IMR-90 (cell line): ENCODE results near the gene PLCD4. TPM values are rescaled to one million over a fixed set of nuclear protein-coding genes. Genes with fewer than 3 reads are reported as not detected.

Source experiments
- ATAC-seq: fragments of 200-7000 bp; cut with Tn5 transposase; 2 replicates; pipeline ENCODE4 v1.9.1; 2020; ENCODE audit warnings: low read depth, mild to moderate bottlenecking, moderate library complexity
- BruUV-seq: library from RNA; stranded (reverse); fragments of 400-500 nt; replicated peaks from 2 replicates; lab custom pipeline; 2021; lab: Mats Ljungman, UMichigan
- CTCF ChIA-PET: fragments of 300-600 bp; formaldehyde crosslinking; extraction: SDS; loops from one replicate; lab custom pipeline; 2021; ENCODE audit warnings: antibody characterized with exemption; lab: Yijun Ruan, JAX
- POLR2A ChIA-PET: fragments of 300-600 bp; sonication (Branson Sonifier 250); formaldehyde crosslinking; loops from one replicate; lab custom pipeline; 2022; ENCODE audit warnings: antibody characterized with exemption; ENCODE audit not compliant: unreplicated experiment; lab: Charles Lee
- DNase-seq: peaks from one replicate; pipeline ENCODE4 v3.0.0; 2013
- H2AFZ ChIP-seq: replicated peaks from 2 replicates; pipeline ENCODE3; 2013; ENCODE audit warnings: low read length, mild to moderate bottlenecking; ENCODE audit not compliant: poor library complexity
- H2AK5ac ChIP-seq: 2 replicates; pipeline ENCODE4 v1.6.1; 2013; ENCODE audit warnings: low read depth, low read length, inconsistent platforms
- H2AK9ac ChIP-seq: replicated peaks from 2 replicates; pipeline ENCODE3; 2013; ENCODE audit warnings: mild to moderate bottlenecking, low read depth, low read length, moderate library complexity; ENCODE audit not compliant: poor library complexity
- H2BK120ac ChIP-seq: 2 replicates; pipeline ENCODE4 v1.6.1; 2013; ENCODE audit warnings: low read depth, low read length, inconsistent platforms
- H2BK15ac ChIP-seq: 3 replicates; pipeline ENCODE4 v1.6.1; 2013; ENCODE audit warnings: low read depth, low read length, inconsistent platforms
- H2BK20ac ChIP-seq: 2 replicates; pipeline ENCODE4 v1.6.1; 2013; ENCODE audit warnings: low read depth, mild to moderate bottlenecking, inconsistent platforms, low read length, moderate library complexity
- H2BK5ac ChIP-seq: 2 replicates; pipeline ENCODE4 v1.6.1; 2013; ENCODE audit warnings: mild to moderate bottlenecking, low read depth, low read length, inconsistent platforms; ENCODE audit not compliant: poor library complexity, severe bottlenecking
- H3K14ac ChIP-seq: replicated peaks from 2 replicates; pipeline ENCODE4 v1.6.1; 2013; ENCODE audit warnings: low read depth, low read length, inconsistent platforms
- H3K18ac ChIP-seq: 2 replicates; pipeline ENCODE4 v1.6.1; 2013; ENCODE audit warnings: low read depth, low read length, control low read depth
- H3K23ac ChIP-seq: 2 replicates; pipeline ENCODE4 v1.6.1; 2013; ENCODE audit warnings: low read depth, low read length, inconsistent platforms
- H3K27ac ChIP-seq: 2 replicates; pipeline ENCODE4 v1.5.1; 2013; ENCODE audit warnings: mild to moderate bottlenecking, control low read depth, low read length; ENCODE audit not compliant: insufficient read depth
- H3K27me3 ChIP-seq: 2 replicates; pipeline ENCODE4 v1.6.1; 2013; ENCODE audit warnings: low read length; ENCODE audit not compliant: control insufficient read depth, insufficient read depth
- H3K36me3 ChIP-seq: 2 replicates; pipeline ENCODE4 v1.6.1; 2013; ENCODE audit warnings: low read length, mixed read lengths; ENCODE audit not compliant: control insufficient read depth, insufficient read depth
- H3K4ac ChIP-seq: 2 replicates; pipeline ENCODE4 v1.6.1; 2013; ENCODE audit warnings: low read depth, low read length, inconsistent platforms
- H3K4me1 ChIP-seq: 2 replicates; pipeline ENCODE4 v1.6.1; 2013; ENCODE audit warnings: low read length, mixed read lengths; ENCODE audit not compliant: control insufficient read depth, insufficient read depth
- H3K4me2 ChIP-seq: 2 replicates; pipeline ENCODE4 v1.6.1; 2013; ENCODE audit warnings: low read depth, mild to moderate bottlenecking, control low read depth, low read length, moderate library complexity
- H3K4me3 ChIP-seq: 2 replicates; pipeline ENCODE4 v1.5.1; 2013; ENCODE audit warnings: low read depth, mild to moderate bottlenecking, control low read depth, low read length, moderate library complexity; ENCODE audit not compliant: insufficient read depth
- H3K56ac ChIP-seq: 2 replicates; pipeline ENCODE4 v1.6.1; 2013; ENCODE audit warnings: low read length, inconsistent platforms; ENCODE audit not compliant: insufficient read depth; ENCODE audit errors: extremely low read depth
- H3K79me1 ChIP-seq, 2 experiments: 2 replicates each; pipeline ENCODE4 v1.6.1; 2013; ENCODE audit warnings: low read length in 2 of 2, inconsistent platforms in 1 of 2, low read depth in 1 of 2
- H3K9ac ChIP-seq: 2 replicates; pipeline ENCODE4 v1.6.1; 2013; ENCODE audit warnings: low read depth, low read length, control low read depth
- H3K9me1 ChIP-seq: 2 replicates; pipeline ENCODE4 v1.6.1; 2013; ENCODE audit warnings: low read length, inconsistent platforms; ENCODE audit not compliant: insufficient read depth
- H3K9me3 ChIP-seq: 2 replicates; pipeline ENCODE4 v1.6.1; 2013; ENCODE audit warnings: low read length; ENCODE audit not compliant: control insufficient read depth, insufficient read depth
- H4K20me1 ChIP-seq: 2 replicates; pipeline ENCODE4 v1.6.1; 2013; ENCODE audit warnings: low read length, inconsistent platforms; ENCODE audit not compliant: insufficient read depth
- H4K5ac ChIP-seq: 2 replicates; pipeline ENCODE4 v1.6.1; 2013; ENCODE audit warnings: mild to moderate bottlenecking, low read depth, low read length, control low read depth
- H4K8ac ChIP-seq, 2 experiments: 2 replicates each; pipeline ENCODE4 v1.6.1; 2013; ENCODE audit warnings: low read depth in 2 of 2, low read length in 2 of 2, control low read depth in 1 of 2, inconsistent platforms in 1 of 2
- H4K91ac ChIP-seq: 2 replicates; pipeline ENCODE4 v1.6.1; 2013; ENCODE audit warnings: low read depth, low read length, inconsistent platforms; ENCODE audit not compliant: insufficient read depth
- CEBPB ChIP-seq: IDR thresholded peaks from 2 replicates; pipeline ENCODE4 v1.6.1; 2012; ENCODE audit warnings: low read depth, low read length, improper control_type of control experiment
- CHD1 ChIP-seq: IDR thresholded peaks from 2 replicates; pipeline ENCODE4 v1.6.1; 2012; ENCODE audit warnings: low read depth, low read length, improper control_type of control experiment
- MAZ ChIP-seq: IDR thresholded peaks from 2 replicates; pipeline ENCODE4 v1.6.1; 2012; ENCODE audit warnings: low read depth, mild to moderate bottlenecking, low read length, improper control_type of control experiment, moderate library complexity, borderline replicate concordance
- MXI1 ChIP-seq: IDR thresholded peaks from 2 replicates; pipeline ENCODE4 v1.6.1; 2012; ENCODE audit warnings: low read depth, mild to moderate bottlenecking, low read length, moderate library complexity, borderline replicate concordance
- NFE2L2 ChIP-seq: fragments of 150-350 bp; IDR thresholded peaks from 2 replicates; pipeline ENCODE4 v1.6.1; 2016; ENCODE audit warnings: low read depth, mild to moderate bottlenecking, low read length
- POLR2A ChIP-seq: IDR thresholded peaks from 2 replicates; pipeline ENCODE4 v1.6.1; 2012; ENCODE audit warnings: mild to moderate bottlenecking, low read depth, low read length
- RCOR1 ChIP-seq: IDR thresholded peaks from 2 replicates; pipeline ENCODE4 v1.6.1; 2012; ENCODE audit warnings: mild to moderate bottlenecking, low read length, improper control_type of control experiment; ENCODE audit not compliant: insufficient replicate concordance
- RFX5 ChIP-seq: IDR thresholded peaks from 2 replicates; pipeline ENCODE4 v1.8.0; 2012; ENCODE audit warnings: low read depth, mild to moderate bottlenecking, low read length, moderate library complexity
- WGBS, 2 experiments: methylation state at CpG; one replicate each; pipeline versions ENCODE4 v1.1.5 to v1.1.7; 2013; ENCODE audit warnings: missing lambda C conversion rate in 2 of 2; ENCODE audit not compliant: insufficient read length in 1 of 2; ENCODE audit errors: extremely low coverage in 2 of 2; 5-methylcytosine and 5-hydroxymethylcytosine counted together
- dilution Hi-C: fragments of 300-500 bp; cut with HindIII; formaldehyde crosslinking; loops from one replicate; pipeline ENCODE4 v1.14.3; 2018; ENCODE audit warnings: low sequenced_read_pairs; ENCODE audit not compliant: unreplicated experiment
- in situ Hi-C: fragments of 300-500 bp; cut with MboI; formaldehyde crosslinking; loops from 3 replicates; pipeline ENCODE4 v1.14.3; 2019; ENCODE audit warnings: low sequenced_read_pairs, inconsistent platforms, mixed read lengths
- intact Hi-C: fragments of 100-400 bp; cut with micrococcal nuclease; formaldehyde crosslinking; loops from 2 replicates; pipeline ENCODE4 v1.10.0; 2022
- polyA plus RNA-seq, 3 experiments: library from polyadenylated mRNA; depleted of rRNA; stranded (reverse); fragments of >200 nt; gene quantifications; 2 replicates each; pipeline ENCODE4 v1.2.3, GENCODE V29; 2012; ENCODE audit warnings: low replicate concordance in 1 of 3
- total RNA-seq: library from RNA; depleted of rRNA; stranded (reverse); fragments of >200 nt; gene quantifications from 2 replicates; pipeline ENCODE4 v1.2.3, GENCODE V29; 2012
- TF ChIP-seq, protein P1 (sequence below): fragments of 150-350 bp; IDR thresholded peaks from 2 replicates; pipeline ENCODE4 v1.6.1; 2017; ENCODE audit warnings: mild to moderate bottlenecking, antibody characterized with exemption, low read length, low read depth
- TF ChIP-seq, protein P2 (sequence below): fragments of 150-350 bp; IDR thresholded peaks from 2 replicates; pipeline ENCODE4 v1.6.1; 2016; ENCODE audit warnings: low read depth, mild to moderate bottlenecking, low read length, moderate library complexity, borderline replicate concordance

PLCD4 gene
- total and polyA plus RNA-seq, 2 of the 4 experiments (the other 2 are of a cell fraction), result 1.9 to 2.0 TPM

DNA sequence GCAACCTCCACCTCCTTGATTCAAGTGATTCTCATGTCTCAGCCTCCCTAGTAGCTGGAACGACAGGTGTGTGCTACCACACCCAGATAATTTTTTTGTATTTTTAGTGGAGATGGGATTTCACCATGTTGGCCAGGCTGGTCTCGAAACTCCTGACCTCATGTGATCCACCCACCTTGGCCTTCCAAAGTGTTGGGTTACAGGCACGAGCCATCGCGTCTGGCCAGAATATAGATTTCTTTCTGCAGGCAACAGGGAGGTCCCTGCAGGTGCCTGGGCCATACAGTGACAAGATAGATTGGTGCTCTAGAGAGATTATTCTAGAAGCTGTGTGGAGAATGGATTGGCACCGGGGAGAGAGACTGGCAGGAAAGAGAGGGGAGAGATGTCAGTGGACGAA, 13.3 kb downstream of the PLCD4 start:
- Histone ChIP-seq H3K27ac (no peak overlapping the region), H3K9me3 (no peaks in the 10 kb centered on the region), H3K23ac (no peak overlapping the region), H3K36me3 (no peaks in the 10 kb centered on the region), H3K27me3 (no peaks in the 10 kb centered on the region), H3K14ac (no peak overlapping the region), H3K18ac (no peak overlapping the region), H2AK9ac (no peak overlapping the region), H4K5ac (no peak overlapping the region), H3K9ac (no peak overlapping the region), H2BK5ac (no peak overlapping the region), H2BK120ac (no peak overlapping the region), H3K4ac (no peak overlapping the region), H3K9me1 (no peaks in the 10 kb centered on the region), H3K4me1 (no peaks in the 10 kb centered on the region; the same call in 1 of the 2 replicates), H4K8ac (no peak overlapping the region), H2AK5ac (no peak overlapping the region), H4K20me1 (no peaks in the 10 kb centered on the region), H2BK20ac (no peak overlapping the region), H3K79me1 (no peaks in the 10 kb centered on the region), H2AFZ (no peak overlapping the region), H2BK15ac (no peak overlapping the region), H3K4me3 (no peak overlapping the region), H3K56ac (no peak overlapping the region; the same call in 1 of the 2 replicates), H3K4me2 (no peak overlapping the region), H4K91ac (no peak overlapping the region)
- no TSS peak for BruUV-seq
- POLR2A ChIA-PET, result no interaction called here
- CTCF ChIA-PET, result no interaction called here
- intact Hi-C loops (no loop called here), dilution Hi-C loops (no loop called here), in situ Hi-C loops (no loop called here)
- TF ChIP-seq POLR2A (no peak), MXI1 (no peak), RFX5 (no peak), MAZ (no peak), CEBPB (no peak), RCOR1 (no peak), NFE2L2 (no peak), CHD1 (no peak)
- TF ChIP-seq, protein P1, sequence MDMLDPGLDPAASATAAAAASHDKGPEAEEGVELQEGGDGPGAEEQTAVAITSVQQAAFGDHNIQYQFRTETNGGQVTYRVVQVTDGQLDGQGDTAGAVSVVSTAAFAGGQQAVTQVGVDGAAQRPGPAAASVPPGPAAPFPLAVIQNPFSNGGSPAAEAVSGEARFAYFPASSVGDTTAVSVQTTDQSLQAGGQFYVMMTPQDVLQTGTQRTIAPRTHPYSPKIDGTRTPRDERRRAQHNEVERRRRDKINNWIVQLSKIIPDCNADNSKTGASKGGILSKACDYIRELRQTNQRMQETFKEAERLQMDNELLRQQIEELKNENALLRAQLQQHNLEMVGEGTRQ, result no peak
- TF ChIP-seq, protein P2, sequence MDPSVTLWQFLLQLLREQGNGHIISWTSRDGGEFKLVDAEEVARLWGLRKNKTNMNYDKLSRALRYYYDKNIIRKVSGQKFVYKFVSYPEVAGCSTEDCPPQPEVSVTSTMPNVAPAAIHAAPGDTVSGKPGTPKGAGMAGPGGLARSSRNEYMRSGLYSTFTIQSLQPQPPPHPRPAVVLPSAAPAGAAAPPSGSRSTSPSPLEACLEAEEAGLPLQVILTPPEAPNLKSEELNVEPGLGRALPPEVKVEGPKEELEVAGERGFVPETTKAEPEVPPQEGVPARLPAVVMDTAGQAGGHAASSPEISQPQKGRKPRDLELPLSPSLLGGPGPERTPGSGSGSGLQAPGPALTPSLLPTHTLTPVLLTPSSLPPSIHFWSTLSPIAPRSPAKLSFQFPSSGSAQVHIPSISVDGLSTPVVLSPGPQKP, result no peak
- WGBS, 2 experiments, result 63% methylated on average over 3 of the region's 7 CpGs; no CpG with 5 or more reads in 1 of the 2 experiments
- DNase-seq (no peak), ATAC-seq (no peak)
